Measurements from ENCODE around the gene FNDC10. TPM values are rescaled to one million over a fixed set of nuclear protein-coding genes. Genes with fewer than 3 reads are reported as not detected.

FNDC10 gene
- total and polyA plus RNA-seq, 9 of the 15 experiments (the other 6 are each of a cell fraction or from before 2014, with no cell fraction given) = 0.08 to 6.3 (median 1.6) TPM

DNA sequence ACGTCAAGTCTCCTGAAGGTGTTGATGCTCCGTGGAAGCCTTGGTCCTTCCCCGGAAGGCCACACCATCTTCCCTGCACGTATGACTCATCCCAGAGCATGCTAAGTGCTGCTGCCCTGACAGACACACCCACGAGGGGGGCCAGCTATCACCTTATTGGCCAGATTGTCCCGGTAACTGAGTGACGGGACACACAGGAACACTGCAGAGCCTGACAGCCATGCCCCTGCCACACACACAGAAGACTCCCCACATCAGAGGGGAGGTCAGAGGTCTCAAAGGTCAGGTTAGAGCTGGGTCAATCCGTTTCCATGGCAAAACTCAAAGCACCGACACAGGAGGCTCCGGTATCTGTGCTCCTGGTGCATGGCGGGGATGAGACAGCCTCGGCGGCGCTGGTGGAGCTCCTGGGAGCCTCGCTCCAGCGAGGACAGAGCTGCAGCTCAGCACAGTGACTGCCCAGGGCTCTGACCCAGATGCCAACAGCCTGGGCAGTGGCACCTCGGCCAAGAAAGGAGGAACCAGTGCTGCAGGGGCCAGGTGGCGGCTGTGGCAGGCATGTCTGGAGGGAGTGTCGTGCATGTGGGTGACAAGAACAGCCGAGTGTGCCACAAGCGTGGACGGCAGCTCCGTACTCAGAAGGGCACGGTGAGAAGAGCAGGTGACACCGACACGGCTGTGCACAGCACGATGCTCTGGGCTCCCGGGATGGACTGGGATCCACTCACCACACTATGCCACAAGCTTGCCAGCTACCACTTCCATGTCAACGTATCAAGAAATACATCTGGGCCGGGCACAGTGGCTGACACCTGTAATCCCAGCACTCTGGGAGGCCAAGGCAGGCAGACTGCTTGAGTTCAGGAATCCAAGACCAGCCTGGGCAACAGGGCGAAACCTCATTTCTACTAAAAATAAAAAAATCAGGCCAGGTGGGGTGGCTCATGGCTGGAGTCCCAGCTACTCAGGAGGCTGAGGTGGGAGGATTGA, 44.7 kb downstream of the FNDC10 start (continued):
- TF ChIP-seq, protein P1, sequence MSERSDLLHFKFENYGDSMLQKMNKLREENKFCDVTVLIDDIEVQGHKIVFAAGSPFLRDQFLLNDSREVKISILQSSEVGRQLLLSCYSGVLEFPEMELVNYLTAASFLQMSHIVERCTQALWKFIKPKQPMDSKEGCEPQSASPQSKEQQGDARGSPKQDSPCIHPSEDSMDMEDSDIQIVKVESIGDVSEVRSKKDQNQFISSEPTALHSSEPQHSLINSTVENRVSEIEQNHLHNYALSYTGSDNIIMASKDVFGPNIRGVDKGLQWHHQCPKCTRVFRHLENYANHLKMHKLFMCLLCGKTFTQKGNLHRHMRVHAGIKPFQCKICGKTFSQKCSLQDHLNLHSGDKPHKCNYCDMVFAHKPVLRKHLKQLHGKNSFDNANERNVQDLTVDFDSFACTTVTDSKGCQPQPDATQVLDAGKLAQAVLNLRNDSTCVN (CRISPR knock-in tag; IDR thresholded peaks at IDR 0.05) = no peak
- TF ChIP-seq ZEB2 (IDR thresholded peaks at IDR 0.05) (no peak), NCOA1 (IDR thresholded peaks at IDR 0.05; ENCODE audit: low read depth) (no peak), POLR3A (IDR thresholded peaks at IDR 0.05; ENCODE audit: borderline replicate concordance, extremely low read depth, insufficient read depth, insufficient read length) (no peak), ETV1 (tag; conservative IDR thresholded peaks at IDR 0.05; ENCODE audit: low read depth) (no peak), ILF3 (IDR thresholded peaks at IDR 0.05; ENCODE audit: borderline replicate concordance) (no peak), ESRRB (CRISPR knock-in tag; IDR thresholded peaks at IDR 0.05; ENCODE audit: borderline replicate concordance) (no peak), ZNF41 (CRISPR knock-in tag; conservative IDR thresholded peaks at IDR 0.05) (no peak), KDM1A (IDR thresholded peaks at IDR 0.05) (peak in 1 of 2 experiments; percentile 9; a peak in 1 of 4 replicates), CAMTA2 (CRISPR knock-in tag; conservative IDR thresholded peaks at IDR 0.05) (no peak), MXI1 (IDR thresholded peaks at IDR 0.05; ENCODE audit: low read depth, low read length) (no peak), POLR2A (conservative IDR thresholded peaks at IDR 0.05) (peak; percentile 54; the same call in 1 of the 2 replicates), HNRNPUL1 (IDR thresholded peaks at IDR 0.05; ENCODE audit: low read length) (no peak)
- TF ChIP-seq, protein P2, sequence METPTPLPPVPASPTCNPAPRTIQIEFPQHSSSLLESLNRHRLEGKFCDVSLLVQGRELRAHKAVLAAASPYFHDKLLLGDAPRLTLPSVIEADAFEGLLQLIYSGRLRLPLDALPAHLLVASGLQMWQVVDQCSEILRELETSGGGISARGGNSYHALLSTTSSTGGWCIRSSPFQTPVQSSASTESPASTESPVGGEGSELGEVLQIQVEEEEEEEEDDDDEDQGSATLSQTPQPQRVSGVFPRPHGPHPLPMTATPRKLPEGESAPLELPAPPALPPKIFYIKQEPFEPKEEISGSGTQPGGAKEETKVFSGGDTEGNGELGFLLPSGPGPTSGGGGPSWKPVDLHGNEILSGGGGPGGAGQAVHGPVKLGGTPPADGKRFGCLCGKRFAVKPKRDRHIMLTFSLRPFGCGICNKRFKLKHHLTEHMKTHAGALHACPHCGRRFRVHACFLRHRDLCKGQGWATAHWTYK (CRISPR knock-in tag; IDR thresholded peaks at IDR 0.05) = no peak
- TF ChIP-seq, protein P3, sequence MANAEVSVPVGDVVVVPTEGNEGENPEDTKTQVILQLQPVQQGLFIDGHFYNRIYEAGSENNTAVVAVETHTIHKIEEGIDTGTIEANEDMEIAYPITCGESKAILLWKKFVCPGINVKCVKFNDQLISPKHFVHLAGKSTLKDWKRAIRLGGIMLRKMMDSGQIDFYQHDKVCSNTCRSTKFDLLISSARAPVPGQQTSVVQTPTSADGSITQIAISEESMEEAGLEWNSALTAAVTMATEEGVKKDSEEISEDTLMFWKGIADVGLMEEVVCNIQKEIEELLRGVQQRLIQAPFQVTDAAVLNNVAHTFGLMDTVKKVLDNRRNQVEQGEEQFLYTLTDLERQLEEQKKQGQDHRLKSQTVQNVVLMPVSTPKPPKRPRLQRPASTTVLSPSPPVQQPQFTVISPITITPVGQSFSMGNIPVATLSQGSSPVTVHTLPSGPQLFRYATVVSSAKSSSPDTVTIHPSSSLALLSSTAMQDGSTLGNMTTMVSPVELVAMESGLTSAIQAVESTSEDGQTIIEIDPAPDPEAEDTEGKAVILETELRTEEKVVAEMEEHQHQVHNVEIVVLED (CRISPR knock-in tag; IDR thresholded peaks at IDR 0.05) = no peak
- TF ChIP-seq, protein P4, sequence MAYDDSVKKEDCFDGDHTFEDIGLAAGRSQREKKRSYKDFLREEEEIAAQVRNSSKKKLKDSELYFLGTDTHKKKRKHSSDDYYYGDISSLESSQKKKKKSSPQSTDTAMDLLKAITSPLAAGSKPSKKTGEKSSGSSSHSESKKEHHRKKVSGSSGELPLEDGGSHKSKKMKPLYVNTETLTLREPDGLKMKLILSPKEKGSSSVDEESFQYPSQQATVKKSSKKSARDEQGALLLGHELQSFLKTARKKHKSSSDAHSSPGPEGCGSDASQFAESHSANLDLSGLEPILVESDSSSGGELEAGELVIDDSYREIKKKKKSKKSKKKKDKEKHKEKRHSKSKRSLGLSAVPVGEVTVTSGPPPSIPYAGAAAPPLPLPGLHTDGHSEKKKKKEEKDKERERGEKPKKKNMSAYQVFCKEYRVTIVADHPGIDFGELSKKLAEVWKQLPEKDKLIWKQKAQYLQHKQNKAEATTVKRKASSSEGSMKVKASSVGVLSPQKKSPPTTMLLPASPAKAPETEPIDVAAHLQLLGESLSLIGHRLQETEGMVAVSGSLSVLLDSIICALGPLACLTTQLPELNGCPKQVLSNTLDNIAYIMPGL (CRISPR knock-in tag; IDR thresholded peaks at IDR 0.05) = no peak
- TF ChIP-seq, protein P5, sequence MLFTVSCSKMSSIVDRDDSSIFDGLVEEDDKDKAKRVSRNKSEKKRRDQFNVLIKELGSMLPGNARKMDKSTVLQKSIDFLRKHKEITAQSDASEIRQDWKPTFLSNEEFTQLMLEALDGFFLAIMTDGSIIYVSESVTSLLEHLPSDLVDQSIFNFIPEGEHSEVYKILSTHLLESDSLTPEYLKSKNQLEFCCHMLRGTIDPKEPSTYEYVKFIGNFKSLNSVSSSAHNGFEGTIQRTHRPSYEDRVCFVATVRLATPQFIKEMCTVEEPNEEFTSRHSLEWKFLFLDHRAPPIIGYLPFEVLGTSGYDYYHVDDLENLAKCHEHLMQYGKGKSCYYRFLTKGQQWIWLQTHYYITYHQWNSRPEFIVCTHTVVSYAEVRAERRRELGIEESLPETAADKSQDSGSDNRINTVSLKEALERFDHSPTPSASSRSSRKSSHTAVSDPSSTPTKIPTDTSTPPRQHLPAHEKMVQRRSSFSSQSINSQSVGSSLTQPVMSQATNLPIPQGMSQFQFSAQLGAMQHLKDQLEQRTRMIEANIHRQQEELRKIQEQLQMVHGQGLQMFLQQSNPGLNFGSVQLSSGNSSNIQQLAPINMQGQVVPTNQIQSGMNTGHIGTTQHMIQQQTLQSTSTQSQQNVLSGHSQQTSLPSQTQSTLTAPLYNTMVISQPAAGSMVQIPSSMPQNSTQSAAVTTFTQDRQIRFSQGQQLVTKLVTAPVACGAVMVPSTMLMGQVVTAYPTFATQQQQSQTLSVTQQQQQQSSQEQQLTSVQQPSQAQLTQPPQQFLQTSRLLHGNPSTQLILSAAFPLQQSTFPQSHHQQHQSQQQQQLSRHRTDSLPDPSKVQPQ (CRISPR knock-in tag; IDR thresholded peaks at IDR 0.05; ENCODE audit: borderline replicate concordance) = no peak

Data from K562 (cell line).